C4-2B (cell line): ENCODE results near the gene NAPA.

Source experiments
- H3K27ac ChIP-seq: fragments of 450-650 bp; 2 replicates; pipeline ENCODE4 v1.5.1; 2017
- CTCF ChIP-seq: fragments of 450-650 bp; conservative IDR thresholded peaks from 2 replicates; pipeline ENCODE4 v1.5.1; 2017; ENCODE audit warnings: mild to moderate bottlenecking
- ZFX ChIP-seq: fragments of 450-650 bp; IDR thresholded peaks from 2 replicates; pipeline ENCODE4 v1.6.1; 2017

NAPA gene

GRCh38 chr19:47438793-47439220 lies 76.1 kb downstream of the NAPA start:
- no peak overlapping the region for H3K27ac ChIP-seq
- no peak for TF ChIP-seq ZFX
- TF ChIP-seq CTCF = no peak
